ENCODE results near the gene HOXA13.

Gene HOXA13

DNA sequence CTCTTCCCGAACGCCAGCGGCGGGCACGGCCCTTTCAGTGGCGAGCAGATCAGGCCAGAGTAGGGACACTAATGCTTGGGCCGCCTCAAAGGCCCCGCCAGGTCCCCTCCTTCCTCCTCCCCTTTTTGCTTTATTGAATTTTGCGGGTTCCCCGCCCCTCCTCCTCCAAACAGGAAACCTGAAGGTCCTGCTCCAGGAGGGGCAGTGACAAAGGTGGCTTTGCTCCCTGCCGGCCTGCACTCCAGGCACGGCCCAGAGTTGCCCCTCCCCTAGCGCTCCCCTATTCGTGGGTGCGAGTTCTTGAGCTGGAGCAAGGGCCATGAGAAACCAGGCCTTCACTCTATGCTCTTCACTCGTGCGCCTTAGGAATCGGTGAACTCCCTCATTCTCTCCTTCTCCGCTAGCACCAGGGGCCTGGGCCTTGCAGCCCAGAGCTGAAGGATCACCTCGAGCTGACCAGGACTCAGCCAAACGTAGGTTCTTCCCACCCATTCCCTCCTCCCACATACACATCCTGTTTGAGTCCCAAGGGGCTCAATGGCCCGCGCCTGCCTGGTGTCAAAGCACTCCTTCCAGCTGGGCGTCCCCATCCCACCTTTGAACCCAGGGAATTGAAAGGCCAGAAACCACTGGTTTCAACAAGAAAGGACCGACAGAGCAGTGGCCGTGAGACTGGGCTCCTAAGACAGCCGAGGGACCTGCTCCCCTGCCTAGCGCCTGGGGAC is 51.7 kb downstream of the HOXA13 start:
- no peak for DNase-seq (ENCODE audit: low spot score)

- DNase-seq (ENCODE audit: low spot score), result no peak
Observed at GRCh38 chr7:27147199-27148030, 52.5 kb downstream of the HOXA13 start, which contains the start of gene HOXA6. TSS of gene HOXA6 (minus strand) at chr7:27147774. CDS start at chr7:27147749, 25 bp downstream.

DNA sequence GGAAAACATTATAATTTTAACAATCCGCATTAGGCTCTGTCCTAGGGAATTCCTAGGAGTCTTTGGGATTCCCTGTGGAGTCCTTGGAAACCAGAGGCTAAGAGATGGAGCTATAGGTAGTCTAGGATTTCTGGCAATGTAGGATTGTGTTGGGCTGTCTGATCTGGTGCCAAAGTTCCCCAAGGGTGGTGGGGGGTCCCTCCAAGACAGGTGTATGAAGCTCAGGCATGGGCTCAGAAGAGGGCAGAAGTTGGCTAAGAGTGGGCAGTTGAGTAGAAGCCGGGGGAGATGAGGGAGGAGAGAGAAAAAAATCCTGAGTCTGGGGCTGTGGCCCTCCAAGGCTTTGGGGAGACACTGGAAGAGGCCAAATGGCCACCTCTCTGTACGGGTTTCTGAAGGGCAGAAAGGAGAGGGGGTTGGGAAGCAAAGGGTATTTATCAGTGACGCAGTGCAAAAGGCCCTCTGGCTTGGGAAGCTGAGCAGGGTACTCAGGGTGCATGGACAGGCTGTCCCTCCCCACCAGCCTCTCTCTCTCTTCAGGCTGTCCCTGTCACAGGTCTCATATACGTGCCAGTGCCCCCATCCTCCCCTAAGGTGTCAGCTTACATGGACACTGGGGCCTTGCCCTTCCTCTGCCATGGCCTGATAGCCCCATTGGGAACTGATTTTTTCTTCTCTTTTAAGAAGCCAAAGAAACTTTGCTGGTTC is 53.2 kb downstream of the HOXA13 start:
- no peak for DNase-seq (ENCODE audit: low spot score)

DNA sequence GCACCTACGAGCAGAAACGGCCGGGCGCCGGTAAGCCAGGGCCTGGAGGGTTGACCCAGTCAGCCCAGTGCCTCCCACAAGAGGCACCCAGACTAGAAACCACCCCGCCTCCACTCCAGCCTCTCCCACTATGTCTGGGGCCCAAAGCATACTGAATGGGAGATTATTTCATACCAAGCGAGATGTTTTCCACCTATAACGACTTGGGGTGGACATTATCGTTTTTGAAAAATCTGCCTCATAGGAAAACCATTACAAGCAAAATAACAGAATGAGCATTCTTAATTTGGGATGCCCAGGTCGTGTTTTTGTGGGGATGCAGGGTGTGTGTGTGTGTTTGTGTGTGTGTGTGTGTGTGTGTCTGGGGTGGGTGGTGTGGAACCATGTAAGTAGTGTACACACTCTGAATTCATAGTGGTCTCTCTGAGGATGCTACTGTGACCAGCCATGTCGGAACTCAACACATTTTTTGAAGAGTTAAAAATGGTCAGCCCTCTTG is 53.9 kb downstream of the HOXA13 start:
- no peak for DNase-seq (ENCODE audit: low spot score)

DNA sequence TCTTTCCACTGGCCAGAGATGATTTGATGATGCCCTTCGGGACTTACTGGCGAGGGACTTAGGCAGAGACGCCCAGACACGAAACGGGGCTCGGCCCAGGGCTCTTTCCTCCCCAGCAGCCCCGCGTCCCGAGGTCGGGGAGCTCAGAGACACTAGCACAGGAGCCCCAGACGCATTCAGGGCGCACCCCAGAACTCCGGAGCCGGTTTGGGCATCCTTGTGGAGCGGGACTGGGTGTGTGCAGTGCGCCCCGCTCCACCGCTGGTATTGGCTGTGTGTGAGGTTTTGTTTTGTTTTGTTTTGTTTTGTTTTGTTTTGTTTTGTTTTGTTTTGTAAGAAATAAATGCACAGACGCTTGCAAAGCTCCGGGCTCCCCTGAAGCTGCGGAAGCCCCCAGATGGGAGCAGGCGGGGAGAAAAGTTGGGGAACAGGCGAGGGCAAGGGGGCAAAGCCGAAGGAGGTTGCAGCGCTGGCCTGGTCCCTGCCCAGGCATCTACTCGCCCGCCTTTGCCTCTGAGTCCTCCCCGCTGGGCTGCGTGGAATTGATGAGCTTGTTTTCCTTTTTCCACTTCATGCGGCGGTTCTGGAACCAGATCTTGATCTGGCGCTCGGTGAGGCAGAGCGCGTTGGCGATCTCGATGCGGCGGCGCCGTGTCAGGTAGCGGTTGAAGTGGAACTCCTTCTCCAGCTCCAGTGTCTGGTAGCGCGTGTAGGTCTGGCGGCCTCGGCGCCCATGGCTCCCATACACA is 54.6 kb downstream of the HOXA13 start:
- DNase-seq (ENCODE audit: low spot score), result no peak

DNA sequence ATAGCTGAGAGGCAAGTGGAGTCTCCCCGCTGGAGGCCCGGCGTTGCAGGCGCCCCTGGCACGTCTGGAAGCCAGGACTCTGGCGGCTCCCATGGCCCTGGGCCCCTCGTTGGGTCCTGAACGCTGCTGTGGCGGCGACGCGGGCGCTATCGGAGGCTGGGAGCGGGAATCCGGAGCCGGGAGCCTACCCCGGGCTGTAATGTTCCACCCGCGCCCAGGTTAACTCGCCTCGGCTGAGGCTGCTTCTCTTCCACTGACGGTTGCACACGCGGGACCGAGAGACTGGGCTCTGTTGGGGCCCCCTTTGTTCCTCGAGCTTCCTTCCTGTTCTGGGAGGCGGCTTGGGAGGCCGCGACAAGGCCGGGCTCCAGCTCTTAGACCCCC is 55.1 kb downstream of the HOXA13 start:
- DNase-seq (ENCODE audit: low spot score), result no peak

All from CD4-positive, alpha-beta T cell treated with Interleukin-15 for 4 hours (primary cell).